HTERT RPE-1 (cell line): ENCODE results near the gene OSER1.

ENCODE experiments used
- in situ Hi-C: fragments of 300-500 bp; cut with MboI; formaldehyde crosslinking; loops from 4 replicates; pipeline ENCODE4 v1.14.3; 2020; ENCODE audit warnings: low sequenced_read_pairs

The OSER1 gene

DNA sequence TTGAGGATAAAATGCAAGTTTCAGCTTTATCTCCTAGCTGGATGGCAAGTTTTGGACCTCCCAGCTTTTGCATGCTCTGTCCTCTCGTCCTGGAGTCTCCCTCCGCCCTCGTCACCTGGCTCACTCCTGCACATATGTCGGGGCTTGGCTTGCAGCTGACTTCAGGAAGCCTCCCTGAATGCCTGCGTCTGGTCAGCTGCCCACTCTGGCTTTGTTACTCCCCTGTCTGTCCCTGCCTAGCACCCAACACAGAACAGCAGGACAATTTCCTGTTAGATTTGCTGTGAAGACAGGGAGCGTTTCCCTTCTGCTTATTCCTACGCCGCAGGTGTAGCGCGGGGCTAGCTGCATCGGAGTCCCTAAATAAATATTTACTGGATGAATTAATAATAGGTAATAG is 29.0 kb downstream of the OSER1 start:
- in situ Hi-C loops = no loop called here

DNA sequence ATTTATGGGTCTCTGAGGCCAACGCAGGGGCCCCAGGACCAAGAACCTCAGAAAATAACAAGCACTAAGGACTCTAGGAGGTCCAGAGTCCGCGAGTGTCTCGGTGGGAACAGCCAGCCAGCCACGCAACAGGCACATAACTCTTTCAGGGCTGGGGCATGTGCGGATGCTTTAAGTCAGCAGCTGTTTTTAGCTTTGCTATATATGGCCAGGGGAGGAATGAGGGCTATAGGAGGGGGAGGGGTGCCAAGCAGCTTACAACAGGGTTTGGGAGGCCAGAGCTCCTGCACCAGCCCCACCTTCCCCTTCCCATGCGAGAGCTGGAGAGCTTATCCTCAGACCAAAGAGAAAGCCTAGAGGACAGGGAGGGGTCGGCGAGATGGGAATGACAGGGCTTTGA is 29.8 kb downstream of the OSER1 start:
- in situ Hi-C loops = no loop called here

DNA sequence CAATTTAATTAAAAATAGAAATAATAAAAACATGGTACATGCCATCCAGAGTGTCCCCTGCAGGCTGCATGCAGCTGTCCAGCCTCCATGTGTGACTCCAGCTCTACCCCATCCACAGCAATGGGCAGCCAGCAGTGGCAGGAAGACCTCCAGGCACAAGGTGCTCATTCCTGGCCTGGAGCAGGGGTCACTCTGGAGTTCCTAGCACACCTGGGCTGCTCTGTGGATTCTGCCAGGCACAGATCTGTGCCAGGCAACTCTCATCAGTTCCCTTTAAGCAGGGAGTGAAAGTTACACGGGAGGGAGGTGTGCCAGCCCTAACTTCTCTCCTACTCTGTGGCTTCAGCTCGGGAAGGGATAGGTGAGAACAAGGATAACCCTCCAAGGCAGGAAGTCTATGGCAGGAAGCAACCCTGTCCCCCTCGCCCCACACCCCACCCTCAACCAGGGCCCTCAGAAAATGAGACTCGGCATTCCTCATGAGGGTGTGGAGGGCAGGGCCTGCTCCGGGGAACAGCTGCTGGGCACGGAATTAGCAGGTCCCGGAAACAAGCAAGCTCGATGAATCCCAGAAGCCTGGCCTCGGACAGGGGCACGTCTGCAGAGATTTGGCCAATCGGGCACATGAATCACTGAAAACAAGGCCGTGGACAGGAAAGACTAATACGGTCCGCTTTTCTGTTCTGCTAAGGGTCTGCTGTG is 33.6 kb downstream of the OSER1 start:
- in situ Hi-C loops = no loop called here

DNA sequence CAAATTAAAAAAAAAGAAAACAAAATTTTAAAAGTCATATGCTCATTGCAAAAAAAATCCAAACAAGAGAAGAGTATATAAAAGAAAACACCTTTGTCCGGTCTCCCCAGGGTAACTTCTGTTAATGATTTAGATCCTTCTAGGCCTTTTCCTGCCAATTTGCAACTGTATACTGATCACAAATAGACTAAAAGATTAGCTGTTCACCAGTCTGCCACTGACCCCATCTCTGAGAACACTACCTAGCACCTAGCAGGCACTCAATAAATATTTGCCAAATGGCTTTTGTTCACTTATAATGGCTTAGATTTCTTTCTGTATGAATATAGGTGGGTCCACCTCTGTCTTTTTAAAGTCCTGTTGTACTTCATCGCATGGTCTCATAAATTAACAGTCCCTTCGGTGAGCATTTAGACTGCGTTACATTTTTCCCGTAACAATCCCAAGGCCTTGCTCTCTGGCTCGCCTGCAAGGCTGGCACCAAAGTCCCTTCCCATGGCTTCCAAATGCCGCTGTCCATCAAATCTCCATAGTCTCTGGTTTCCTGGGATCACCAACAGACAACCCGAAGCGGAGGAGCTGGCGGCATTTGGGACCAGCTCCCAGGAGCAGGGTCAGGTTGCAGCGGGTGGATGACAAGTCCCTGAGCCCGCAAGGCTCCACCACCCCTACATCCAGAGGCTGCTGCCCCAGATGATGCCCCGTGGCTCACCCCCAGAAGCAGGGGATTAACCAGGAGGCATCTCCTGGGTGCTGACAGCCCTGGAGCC is 35.4 kb downstream of the OSER1 start:
- in situ Hi-C loops = no loop called here

DNA sequence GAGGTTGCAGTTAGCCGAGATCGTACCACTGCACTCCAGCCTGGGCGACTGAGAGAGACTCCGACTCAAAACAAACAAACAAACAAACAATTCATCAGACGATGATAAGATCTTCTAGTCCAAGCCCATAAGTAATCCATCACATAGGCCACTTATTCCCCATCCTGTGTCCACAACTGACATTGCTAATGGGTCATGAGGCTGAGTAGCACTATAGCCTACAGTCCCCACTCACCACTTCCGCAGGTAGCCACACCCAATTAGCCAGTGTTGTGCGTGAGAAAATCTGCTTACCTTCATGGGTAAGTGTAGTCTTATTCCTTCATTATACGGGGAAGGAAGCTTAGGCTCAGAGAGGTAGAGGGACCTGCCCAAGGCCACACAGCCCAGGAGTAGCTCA is 36.7 kb downstream of the OSER1 start:
- in situ Hi-C loops = no loop called here

DNA sequence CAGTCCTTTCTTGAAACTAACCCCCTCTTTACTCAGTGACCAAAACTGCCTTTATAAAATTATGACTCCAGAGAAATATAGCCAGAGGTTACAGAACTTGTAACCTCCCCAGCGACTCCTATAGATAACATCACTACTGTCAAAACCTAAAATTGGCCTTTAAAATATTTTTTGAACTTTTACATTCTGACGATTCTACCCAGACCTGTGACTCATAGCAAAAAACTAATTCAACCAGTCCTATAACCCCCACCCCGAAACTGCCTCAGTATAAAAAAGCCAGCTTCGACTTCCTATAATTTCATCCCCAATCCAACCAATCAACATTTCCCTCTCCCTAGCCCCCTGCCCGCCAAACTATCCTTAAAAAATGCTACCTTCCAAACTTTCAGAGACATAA is 37.5 kb downstream of the OSER1 start:
- in situ Hi-C loops = no loop called here

DNA sequence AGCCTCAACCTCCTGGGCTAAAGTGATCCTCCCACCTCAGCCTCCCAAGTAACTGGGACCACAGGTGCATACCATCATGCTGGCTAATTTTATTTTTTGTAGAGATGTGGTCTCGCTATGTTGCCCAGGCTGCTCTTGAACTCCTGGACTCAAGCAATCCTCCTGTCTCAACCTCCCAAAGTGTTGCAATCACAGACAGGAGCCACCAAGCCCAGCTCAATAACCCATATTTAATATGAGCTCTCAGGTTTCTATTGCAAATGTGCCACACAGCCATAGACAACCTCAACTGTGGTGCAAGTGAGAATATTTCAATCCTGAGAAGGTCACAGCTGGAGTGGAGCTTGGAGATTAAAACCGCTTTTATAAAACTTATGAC is 38.0 kb downstream of the OSER1 start:
- in situ Hi-C loops = no loop called here

DNA sequence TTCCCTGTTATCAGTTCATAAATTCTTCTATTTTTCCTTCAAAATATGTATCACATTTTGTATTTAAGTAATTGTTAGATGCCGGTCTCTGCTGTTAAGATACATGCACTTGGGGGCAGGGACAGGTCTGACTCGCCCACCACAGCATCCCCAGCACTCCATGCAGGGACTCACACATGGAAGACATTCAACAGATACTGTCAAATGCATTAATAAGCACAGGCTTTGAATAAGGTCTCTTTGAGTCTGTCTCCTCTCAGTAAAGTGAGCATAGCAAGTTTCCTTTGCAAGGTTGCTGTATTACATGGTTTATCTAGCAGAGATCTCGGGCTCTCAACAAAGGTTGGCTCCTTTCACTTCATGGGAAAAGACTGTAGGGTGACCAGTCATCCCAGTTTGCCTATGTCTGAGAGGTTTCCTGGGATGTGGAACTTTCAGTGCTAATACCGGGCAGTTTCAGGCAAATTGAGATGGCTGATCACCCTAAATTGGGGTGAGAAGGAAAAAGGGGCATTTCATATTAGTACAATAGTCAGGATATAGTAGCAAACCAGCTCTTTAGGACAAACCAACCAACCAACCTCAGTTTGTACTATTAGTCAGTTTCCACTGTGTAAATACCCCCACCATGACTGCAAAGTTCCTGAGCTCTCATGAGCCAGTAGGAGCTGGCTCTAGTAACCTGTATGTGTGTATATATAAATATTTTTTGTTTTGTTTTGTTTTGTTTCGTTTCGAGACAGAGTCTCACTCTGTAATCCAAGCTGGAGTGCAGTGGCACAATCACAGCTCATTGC is 38.6 kb downstream of the OSER1 start:
- in situ Hi-C loops = no loop called here

DNA sequence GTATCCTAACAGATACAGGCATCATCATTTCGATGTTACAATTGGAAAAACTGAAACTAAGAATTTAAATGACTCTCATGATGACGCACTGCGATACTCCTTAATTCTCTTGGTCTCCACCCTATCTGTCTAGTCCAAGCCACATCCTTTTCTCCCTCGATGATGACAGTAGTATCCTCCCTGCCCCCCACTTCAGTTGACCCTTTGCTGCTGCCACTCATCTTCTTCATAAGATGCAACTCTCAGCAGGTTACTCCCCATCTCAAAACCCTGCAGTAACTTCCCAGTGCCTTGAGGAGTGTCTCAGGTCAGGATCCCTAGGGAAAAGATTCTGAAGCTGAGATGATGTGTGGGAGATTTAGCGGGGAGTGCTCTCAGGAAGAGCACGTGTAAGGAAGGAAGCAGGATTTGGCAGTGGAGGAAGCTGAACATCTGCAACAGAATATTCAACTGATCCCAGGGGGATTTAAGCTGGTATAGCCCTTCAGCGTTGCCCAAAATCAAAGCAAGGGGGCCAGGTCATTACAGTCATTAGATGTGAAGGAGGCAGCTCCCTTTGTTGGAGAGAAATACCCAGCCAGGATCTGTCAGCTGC is 39.7 kb downstream of the OSER1 start:
- in situ Hi-C loops = no loop called here

DNA sequence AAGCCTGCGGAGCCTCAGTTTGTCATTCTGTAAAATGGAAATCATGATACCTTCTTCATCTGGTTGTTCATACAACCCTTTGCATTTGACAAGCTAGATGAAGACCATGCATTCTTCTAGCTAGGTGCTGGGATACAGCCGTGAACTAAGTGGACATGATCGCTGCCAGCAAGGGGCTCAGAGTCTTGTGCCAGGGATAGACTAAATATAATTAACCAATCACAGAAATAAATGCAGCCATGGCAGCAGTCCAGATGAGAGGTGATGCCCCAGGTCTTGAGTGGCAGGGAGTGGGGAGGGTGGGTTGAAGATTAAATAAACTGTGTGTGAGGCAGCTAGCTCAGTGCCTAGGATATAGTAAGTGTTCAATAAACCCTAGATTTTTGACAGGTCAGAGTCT is 42.8 kb downstream of the OSER1 start:
- in situ Hi-C loops = no loop called here

DNA sequence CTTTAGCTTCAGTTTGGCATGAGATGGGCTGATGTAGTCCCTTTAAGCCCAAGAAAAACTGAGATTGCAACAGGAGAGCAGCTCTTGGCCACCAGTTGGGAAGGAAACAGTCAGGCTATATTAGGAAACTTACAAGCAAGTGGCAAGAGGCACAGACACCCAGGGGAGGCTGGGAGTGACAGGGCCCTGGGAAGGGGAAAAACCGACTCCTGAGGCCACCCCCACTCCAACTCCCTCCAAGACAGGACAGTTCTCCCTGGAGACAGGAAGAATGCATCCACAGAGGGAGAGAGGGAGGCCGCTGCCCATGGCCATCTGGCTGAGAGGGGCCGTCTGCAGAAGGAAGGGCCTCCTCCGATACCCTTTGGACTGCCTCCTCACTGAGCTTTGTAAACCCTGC is 44.1 kb downstream of the OSER1 start:
- in situ Hi-C loops = no loop called here

DNA sequence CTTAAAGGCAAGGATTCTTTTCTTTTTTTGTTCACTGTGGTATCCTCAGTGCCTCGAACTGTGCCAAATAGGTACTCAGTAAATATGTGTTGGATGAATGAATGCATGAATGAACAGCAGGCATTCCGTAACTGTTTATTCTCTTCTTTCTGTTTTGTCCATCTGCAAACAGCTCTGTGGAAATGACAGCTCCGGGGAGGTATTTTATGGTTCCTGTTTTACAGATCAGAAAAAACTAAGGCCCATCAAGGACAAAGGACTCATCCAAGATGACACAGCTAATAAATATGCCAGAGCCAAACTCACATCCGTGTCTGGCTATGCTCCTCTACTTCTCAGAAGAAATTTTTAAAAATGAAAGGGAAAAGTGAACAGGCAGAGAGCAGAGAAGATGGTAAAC is 44.6 kb downstream of the OSER1 start:
- in situ Hi-C loops = no loop called here

DNA sequence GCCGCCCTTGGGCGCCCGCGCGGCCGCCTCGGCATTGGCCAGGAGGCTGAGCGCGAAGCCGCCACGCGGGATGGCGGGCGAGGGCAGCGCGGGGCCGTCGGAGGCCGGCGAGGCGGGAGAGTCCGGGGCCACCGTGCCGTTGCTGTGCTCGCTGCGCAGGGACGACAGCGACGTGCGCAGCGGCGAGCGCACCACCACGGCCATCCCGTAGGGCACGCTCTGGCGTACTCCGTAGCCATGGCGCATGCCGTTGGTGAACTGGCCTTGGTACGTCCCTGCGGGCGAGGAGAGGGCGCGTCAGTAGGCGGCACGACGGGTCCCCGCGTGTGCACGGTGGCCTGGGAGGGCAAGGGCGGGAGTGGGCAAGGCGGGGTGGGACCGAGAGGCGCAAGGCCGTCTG is 50.4 kb downstream of the OSER1 start:
- in situ Hi-C loops = no loop called here

DNA sequence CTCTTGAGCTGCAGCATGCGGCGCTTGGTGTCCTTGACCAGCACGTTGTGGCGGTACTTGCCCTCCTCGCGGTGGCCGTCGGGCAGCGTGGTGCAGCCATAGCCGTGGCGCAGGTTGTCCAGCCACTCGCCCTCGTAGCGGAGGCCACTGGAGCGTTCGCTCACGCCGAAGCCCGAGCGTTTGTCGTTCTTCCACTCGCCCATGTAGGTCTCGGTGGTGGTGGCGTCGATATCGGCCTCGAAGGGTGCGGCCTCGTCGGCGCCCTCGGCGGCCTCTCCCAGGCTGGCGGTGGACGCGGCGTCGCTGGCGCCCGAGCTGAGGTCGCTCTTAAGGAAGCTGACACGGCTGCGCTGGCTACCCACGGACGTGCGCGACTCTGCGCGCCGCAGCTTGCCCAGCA is 50.9 kb downstream of the OSER1 start:
- in situ Hi-C loops = no loop called here

DNA sequence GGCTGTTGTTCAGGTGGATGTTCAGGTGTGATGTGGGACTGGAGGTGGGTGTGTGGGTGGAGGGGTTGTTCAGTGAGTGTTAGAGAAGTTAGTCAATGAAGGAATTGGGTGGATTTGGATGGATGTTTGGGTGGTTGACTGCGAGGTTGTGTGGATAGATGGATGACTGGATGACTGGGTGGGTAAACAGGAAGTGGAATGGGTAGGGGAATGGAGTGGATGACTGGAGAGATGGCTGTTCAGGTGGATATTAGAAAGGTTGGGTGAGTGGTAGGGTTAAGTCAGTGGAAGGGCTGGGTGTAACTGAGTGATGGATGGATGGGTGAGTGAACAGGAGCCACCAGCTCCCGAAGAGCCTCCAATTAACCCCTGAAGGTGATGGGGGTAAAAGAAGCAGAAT is 51.4 kb downstream of the OSER1 start:
- in situ Hi-C loops = no loop called here

DNA sequence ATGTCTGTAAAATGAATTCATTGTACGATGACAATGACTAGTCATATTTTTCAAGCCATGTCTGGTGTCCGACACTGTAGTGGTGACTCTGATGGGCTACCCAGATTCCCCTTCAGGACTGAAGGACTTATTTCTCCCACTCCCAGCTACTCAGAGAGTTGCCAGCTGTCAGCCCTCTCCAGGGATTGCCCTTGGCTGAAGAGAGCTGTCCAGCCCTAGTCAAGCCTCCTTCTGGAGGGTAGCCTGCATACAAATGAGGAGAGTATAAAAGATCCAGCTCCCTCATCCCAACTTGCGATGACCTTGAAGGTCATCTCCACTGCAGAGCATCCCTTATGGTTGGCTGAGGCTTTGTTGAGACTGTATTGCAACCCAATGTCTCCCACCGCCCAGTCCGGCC is 53.5 kb downstream of the OSER1 start:
- in situ Hi-C loops = no loop called here

DNA sequence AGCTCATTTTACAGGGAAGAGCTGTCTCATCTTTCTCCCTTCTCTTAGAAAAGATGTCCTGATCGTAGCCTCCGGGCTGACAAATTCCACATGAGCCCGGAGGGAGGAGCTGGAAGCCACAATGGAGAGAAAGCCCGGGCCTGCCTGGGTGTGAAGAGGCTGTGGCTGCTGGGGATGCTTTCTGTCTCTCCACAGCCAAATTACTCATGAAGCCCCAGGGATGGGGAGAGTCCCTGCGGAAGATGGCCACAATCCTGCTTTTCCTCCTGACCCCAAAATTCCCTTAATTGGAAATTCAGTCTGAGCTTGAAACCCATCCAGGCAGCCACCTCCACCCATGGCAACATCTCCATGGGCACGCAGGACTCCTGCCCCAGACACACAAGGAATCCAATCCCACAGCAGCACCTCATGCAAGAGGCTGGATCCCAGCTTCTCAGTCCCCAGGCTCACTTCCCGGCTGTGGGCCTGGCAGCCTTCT is 56.0 kb downstream of the OSER1 start:
- in situ Hi-C loops = no loop called here

DNA sequence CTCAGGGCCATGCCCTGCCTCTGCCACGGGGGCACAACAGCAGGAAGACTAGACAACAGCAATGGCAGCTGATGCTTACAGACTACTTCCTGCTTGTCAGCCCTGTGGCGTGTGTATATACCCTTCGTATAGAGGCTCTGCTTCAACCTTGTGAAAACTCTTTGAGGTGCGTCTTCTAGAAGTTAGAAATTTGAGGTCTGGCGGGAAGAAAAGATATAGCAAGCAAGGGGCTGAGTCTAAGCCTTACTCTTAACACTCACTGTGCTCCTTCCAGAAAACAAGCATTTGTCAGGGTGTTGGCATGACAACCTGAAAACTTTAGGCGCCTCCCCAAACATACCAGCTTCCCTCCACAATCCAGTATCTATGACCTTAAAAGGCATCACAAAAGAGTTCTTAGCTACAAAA is 56.9 kb downstream of the OSER1 start:
- in situ Hi-C loops = no loop called here

DNA sequence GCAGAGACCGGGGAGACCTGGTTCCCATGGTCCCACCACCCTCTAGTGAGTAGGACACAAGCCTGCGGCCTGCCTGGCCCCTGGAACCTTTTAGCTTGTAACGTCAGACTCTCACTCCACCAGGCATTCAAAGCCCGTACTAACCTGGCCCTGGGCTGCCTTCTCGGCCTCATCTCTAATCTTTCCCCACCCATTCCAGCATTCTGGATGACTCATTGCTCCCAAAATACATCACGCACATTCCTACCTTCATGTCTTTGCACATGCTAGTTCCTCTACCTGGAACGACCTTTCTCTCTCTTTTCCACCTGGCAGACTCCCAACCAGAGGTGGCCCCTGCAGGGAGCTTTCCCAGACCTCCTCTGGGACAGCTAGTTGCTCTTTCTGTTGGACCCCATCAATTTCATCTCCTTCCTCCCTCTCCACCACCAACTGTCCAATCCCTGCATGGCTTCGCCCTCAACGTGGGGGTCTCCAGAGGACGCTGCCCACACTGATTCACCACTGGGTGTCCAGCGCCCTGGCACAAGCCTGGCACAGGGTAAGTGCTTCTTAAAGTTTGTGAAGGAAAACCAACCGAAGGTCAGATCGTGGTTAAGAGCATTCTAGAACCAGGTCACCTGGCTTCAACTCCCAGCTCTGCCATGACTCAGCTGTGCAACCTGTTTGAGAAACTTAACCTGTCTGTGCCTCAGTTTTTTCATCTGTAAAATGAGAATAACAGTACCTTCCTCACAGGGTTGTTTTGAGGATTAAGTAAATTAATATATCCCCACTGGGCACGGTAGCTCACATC is 58.8 kb downstream of the OSER1 start:
- in situ Hi-C loops = no loop called here

DNA sequence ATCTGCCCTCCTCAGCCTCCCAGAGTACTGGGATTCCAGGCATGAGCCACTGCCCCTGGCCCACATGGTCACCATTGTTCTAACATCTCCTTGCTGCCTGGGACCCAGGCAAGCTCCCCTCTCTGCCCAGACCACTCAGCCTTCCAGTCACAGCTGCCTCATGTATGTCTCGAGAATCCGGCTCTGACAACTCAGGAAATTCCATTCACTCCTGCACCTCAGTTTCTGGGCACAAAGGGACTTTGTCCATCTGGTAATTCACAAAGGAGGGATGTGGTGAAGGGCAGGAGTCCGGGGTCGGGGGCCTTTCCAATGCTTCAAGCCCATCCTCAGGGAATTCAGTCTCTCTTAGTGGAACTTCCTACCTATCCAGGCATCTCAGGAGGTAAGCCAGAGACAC is 64.3 kb downstream of the OSER1 start:
- in situ Hi-C loops = no loop called here
